Amygdala (tissue), 56 donors: ENCODE measurements around the gene ITM2C.

Experiments
- DNase-seq, 56 donors: peaks; one replicate each; lab custom pipeline; 2025; lab: John Stamatoyannopoulos, UW

ITM2C gene

DNA sequence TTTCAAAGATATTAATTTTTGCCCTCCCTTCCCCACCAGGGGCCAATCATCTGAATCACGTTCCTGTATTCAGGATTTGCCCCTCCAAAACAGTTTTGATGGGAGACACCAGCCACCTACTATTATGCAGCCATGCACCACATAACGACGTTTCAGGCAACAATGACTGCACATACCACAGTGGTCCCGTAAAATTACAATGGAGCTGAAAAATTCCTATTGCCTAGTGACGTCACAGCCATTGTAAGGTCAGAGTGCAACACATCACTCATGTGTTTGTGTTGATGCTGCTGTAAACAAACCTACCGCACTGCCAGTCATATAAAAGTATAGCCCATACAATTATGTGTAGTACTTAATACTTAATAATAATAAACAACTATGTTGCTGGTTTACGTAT, 22.6 kb downstream of the ITM2C start:
- DNase-seq: no peak

DNA sequence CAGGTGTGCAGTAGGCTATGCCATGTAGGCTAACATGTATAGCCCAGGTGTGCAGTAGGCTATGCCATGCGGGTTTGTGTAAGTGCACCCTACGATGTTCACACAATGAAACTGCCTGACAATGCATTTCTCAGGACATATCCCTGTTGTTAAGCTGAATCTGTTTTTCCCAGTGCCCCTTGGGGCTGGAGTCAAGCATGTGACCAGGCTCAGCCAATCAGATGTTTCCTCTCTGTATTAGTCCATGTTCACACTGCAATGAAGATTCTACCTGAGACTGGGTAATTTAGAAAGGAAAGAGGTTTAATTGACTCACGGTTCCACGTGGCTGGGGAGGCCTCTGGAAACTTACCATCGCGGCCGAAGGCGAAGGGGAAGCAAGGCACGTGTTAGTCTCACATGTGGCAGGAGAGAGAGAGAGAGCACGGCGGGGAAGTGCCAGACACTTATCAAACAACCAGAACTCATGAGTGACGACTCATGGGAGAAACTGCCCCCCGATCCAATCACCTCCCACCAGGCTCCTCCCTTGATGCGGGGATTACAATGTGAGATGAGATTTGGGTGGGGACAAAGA, 24.2 kb downstream of the ITM2C start:
- no peak for DNase-seq

DNA sequence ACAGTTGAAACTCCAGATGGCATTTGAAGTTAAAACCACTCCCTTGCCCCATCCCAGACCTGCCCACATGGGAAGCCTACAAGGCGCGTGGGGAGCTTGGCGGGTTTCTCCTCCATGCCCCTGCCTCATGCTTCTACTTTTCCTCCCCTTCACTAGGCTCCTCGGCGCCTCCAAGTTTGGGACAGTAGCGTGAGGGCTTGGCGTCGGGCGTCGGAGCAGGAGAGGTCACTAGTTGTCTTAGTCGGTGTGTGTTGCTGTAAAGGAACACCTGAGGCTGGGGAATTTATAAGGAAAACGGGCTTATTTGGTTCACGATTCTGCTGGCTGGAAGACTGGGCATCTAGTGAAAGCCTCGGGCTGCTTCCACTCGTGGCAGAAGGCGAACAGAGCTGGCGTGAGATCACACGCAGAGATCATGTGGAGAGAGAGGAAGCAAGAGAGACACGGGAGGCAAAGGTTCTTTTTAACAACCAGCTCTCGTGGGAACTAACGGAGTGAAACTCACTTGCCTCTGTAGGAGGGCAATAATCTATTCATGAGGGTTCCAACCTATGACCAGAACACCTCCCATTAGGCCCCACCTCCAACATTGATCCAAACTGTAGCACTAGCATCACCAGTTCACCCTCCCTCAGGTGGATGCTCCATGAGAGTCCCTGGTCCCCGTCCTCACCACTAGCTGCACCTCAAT, 25.3 kb downstream of the ITM2C start:
- DNase-seq: no peak

DNA sequence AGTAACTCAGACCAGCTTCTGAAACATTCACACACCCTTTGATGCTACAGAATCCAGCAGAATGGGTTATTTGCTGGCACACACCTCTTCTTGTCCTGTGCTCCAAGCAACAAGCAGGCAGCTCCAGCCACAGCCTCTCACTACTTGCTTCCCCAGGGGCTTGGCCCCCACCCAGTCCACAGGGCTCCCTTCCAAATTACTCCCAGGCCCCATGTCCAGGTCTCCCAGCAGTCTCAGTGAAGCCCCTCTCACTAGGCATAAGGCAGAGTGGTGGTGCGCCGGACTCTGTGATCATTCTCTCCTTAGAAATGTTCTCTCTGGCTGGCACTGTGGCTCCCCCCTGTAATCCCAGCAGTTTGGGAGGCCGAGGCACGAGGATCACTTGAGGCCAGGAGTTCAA, 25.9 kb downstream of the ITM2C start:
- DNase-seq: peak in 8 of 56 donors; percentile 16 to 53 (median 36)

DNA sequence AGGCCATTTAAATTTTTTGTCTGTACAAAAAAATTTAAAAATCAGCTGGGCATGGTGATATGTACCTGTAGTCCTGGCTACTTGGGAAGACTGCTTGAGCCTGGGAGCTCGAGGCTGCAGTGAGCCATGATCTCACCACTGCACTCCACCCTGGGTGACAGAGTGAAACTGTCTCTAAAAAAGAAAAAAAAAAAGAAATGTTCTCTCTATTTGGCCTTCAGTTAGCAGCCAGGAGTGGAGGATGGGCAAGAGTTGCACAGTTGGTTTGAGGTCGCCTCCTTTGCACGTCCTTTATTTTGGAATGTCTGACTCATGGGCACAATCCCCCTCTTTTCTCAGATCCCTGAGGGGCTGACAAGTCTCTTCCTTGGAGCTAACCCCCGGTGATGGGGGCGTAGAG, 26.3 kb downstream of the ITM2C start:
- no peak for DNase-seq

DNA sequence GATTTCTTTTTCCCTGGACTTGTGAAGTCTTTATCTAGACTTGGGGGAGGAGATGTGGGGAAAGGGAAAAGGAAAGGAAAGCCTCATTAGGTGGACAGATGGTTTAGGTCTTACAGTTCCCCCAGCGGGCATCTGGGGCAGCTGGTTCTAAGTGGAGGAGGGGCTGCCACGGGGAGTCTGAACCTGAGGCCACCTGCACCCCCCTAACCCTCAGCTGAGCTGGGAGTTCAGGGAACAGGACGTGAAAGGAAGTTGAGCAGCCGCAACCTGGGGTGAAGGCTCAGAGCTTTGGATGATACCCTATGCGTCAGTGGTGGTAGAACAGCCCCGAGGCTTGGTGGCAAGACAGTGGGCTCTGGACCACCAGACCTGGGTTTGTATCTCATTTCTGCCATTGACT, 26.8 kb downstream of the ITM2C start:
- DNase-seq: no peak

DNA sequence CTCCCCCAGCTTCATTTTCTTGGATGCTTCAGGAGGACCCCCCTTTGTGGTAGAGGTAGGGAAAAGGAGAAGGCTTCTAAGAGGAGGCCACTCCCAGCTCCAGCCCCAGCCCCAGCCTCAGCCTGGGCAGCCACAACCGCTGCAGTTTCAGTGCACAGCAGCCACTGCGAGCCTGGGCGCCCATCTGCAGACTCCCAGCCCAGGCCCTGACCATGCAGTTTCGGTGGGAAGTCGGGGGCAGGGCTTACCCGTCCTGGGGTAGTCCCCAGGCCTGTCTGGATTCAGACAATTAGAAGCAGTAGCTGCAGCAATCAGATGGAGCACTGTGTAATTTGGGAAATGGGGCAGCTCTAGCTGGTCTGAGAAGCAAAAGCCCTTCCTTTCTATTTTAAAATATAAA, 28.6 kb downstream of the ITM2C start:
- peak in 9 of 56 donors; percentile 14 to 43 (median 25) for DNase-seq

DNA sequence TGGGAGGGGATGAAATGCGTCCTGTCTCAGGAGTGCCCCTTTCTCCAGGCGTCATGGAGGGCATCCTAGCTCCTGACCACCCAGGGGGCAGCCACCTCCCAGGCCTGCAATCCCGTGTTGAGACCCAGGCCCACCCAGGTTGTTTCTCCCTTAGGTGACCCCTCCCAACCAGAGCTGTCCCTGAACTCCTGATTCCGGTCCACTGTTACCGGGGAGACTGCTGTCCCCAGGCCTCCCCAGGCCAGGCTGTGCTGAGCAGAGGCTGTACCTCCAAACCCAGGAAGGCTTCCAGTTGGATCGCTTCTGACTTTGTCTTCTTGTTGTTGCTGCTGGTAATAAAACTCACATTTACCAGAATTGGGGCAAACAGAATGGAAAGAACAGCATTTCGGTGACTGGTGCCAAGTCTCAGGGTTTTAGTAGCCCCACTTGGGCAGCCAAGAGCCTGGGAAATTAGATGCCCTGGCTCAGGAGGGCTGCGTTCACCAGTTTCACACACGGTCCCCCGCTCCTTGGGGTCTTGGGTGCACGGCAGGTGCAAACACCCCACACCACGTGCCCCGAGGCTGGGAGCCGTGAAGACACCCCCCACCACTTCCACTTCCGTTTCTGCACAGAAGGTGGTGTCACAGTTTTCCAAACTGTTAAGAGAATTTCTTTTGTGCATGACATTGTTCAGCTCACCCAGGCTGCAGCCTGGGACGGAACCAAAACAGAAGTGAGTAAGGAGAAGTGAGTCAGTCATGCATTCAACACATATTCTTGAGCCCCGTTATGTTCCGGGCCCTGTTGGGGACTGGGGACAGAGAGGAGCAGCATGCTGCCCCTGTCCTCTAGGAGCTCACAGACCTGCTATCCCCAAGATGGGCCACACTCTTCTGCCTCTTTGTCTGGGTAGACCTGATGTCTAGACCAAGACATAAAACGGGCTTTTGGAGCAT, 29.4 kb downstream of the ITM2C start:
- peak in 25 of 56 donors; percentile 28 to 77 (median 58) for DNase-seq

DNA sequence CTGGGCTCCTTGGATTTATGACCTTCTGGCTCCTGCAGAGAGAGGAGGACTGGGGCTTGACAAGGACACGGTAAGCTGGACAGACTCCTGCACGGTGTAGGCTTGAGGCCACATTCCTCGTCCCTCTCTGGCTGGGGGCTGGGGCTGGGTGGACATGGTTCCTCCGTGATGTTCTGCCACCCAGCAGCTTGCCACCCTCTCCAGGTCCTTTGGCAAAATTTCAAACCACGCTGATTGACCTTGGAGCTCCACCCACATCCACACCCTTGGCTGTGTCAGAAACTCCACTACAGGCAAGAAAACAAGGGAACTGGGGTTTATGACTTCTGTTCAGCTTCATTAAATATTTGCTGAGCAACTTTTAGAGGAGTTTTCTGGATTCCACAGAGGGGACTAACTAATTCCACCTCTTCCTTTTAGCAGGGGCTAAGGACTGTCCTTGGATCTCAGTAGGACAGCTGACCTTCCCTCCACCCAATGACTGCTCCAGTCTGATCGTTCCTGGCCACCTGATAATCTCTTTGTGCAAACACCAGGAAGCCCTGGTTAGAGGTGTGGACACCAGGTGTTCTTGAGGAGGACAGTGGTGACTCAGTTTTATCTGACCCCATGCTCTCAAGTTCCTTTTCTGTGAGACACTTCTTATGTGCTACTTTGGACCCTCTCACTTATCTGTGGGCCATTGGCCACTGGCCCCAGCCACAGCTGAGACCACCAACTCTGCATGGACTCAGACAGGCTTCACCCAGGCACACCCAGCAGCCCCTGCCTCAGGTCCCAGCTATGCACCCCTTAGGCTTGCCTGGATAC, 31.0 kb downstream of the ITM2C start:
- DNase-seq: no peak

DNA sequence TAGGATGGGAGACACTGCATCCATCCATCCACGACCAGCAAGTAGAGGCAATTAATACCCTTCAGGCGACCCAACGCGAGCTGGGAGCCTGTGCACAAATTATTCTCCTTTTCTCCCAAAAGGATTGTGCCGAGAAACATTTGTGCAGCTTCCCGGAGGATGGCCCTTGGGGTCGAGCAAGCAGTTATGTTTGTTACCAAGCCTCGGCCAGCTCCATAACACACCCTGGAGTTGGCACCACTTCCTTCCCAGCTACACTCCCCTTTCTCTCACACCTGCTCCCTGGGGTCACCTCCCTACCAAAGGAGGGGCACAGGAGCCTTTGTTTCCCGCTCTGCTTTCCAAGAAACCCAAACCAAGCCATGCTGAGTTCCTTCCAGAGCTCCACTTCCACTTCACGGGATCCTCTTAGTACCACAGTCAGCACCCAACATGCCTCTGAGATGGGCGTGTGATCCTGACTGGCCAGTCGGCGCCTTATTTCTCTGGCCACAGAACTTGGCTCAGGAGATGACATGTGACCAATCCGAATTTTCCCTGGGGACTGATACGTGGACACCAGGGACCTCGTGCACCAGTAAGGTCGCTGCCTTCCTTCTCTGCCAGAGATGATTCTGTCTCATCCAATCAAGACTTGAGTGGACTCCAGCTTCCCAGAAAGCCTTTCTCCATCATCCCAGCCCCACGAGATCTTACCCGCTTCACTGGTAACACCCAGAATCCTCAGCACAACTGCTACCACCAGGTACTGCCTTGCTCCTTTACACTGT, 31.8 kb downstream of the ITM2C start:
- no peak for DNase-seq

DNA sequence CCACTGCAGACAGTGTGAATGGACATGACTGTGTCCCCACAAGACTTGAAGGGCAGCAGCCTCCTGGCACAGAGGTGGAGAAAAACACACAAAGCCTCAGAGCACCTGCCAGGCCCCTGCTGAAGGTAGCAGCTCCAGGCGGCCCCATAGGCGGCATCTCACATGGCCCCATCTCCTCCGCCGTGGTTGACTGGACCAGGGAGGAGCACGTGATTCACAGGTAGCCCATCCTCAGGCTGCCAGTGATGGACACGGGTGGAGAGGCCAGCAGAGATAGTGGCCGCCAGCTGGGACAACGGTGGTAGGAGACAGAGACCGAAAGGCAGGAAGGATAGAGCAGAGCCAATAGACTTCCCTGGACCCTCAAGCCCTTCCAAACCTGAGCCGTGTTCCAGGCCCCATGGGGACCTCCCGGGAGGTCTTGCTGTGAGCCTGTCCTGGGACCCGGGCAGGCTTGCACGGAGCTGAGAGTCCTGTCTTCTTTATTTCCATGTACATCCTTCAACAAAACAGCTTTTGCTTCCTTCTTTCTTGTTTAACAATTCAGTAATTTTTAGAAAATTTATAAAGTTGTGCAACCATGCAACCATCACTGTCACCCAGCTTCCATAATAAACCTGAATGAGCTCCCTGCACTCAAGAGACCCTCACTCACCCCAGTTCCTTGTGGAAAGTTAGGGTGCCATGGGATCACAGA, 33.4 kb downstream of the ITM2C start:
- DNase-seq: no peak

DNA sequence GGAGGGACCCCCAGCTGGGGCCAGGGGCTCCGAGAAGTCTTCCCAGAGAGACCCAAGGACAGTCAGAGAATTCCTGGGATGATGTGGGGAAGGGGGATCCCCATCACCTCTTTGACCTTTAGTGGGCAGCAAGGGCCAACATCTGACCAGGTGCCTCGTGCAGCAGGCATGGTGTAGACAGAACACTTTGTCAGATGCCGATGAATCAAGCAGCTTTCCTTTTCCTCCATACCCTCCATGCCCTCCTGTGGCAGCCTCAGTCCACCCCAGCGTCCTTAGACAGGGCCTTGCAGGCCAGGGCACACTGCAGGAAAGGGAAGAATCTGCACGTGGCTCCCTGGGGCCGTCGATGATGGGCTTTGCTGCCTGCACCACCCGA, 34.0 kb downstream of the ITM2C start:
- no peak for DNase-seq

DNA sequence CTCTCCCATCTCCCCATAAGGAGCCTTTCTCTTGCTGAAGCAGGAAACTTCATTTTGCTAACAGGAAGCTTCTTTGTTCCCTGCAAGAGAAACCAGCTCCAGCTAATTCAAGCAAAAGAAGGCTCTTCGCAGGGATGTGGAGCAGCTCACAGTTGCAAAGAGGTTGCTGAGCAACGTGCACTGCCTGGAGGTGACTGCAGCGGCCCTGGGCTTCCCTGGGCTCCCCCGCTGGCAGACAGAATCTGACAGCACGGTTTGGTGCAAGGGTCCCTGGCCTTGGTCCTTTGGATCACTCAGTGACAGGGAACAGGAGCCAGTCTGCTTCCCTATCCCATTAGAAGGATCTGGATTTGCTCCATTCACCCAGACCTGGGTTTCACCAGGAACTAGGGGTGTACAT, 34.5 kb downstream of the ITM2C start:
- peak in 22 of 56 donors; percentile 12 to 58 (median 31) for DNase-seq

DNA sequence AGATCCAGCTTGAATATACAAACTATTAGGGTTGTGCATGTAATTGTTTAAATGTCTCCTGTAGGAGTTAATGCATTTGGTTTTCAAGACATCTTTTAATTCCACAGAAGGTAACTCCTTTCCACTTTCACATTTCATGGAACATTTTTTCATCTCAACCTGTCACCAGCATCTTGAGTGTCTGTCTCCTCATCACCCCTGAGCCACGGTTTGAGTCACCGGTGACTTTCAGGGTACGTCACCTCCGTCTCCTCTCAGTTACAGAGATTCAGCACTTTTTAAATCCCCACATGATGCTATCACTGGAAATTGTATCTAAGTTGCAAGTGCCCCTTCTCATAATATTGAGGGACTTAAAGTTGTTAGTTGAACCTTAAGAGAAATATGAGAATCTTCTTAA, 35.0 kb downstream of the ITM2C start:
- no peak for DNase-seq

DNA sequence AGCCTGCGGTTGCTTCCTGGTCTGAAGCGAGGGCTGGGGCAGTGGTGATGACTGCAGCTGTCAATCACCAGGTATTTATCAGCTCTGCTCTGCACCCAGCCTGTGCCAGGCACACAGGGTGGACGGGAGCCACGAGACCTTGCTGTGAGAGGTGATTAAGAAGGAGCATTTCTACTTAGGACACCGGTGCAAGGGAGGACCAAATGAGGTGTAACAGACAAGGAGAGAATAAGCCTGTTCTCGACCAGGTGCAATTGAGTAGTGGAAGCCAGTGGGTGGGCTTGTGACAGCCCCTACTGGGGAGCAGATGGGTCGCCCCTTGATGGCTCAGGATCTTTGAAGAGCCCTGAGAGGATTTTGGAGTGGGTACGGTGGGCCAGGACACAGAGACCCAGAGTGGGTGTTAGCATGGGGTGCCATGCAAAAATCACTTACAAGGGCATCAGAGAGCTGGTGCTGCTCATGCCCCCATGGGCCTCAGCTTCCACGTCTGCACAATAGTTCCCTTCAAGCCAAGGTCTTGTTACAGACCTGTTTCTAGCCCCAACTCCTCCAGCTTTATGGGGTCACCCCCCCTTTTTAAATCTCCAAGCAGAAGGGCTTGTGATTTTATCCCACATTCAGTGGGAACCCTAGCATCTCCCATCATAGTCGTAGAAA, 35.7 kb downstream of the ITM2C start:
- DNase-seq: no peak

DNA sequence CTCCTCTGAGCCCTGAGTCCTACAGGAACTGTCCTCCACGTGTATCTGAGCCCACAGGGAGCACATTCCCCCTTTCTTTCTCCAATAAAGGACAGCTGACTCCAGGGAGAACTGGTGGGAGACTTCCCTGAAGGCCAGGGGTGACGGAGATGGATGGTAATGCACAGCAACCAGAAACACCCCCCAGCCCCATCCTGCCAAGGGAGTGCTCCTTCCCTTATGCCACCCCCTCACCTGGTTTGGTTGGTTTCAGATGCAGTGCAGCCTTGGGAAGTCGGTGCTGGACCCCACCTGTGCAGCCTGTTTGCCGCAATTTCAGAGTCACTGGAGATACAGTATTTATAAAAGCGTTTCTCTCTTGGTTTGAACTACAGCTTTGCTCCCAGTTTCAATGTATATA, 36.3 kb downstream of the ITM2C start:
- no peak for DNase-seq

DNA sequence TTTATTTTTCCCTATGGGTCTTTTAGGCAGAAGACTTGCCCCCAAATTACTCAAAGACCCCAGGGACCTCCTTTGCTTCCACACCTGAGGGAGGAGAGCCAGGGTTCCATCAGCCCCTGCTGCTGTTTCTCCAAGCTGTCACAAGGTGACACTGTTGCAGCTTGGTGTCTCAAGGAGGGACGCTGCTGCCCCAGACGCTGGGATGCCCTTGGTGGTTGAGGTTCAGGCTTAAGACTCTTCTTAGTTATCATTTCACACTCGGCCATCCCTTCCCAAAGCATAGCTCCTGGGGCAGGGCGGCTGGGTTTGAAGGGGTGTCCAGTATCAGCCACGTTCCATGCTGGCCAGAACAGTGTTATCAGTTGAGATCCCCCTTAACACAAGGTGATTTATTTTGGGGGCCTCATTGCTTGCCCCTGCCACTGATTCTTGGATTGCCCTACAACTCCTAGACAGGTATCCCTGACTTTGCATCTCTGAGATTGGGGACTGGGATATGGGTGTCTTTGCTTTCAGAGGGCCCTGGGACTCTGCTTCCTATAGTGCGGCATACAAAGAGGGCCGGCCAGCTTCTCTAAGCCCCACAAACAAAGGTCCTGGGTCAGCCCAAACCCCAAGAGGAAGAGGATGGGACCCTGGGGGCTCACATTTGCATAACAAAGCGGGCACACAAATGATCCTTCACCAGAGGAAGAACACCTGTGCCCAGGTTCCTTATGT, 37.6 kb downstream of the ITM2C start:
- DNase-seq: peak in 8 of 56 donors; percentile 14 to 53 (median 32)
